ENCODE data around the gene PRKCQ.

The PRKCQ gene

GRCh38 chr10:6492896-6493295 is 87.2 kb downstream of the PRKCQ start:
- TF ChIP-seq POLR2AphosphoS5 (IDR thresholded peaks at IDR 0.05; ENCODE audit: low read depth) (no peak), GABPA (IDR thresholded peaks at IDR 0.05; ENCODE audit: low read depth) (no peak), CTCF (IDR thresholded peaks at IDR 0.05; ENCODE audit: insufficient read depth, low read length) (no peak), REST (IDR thresholded peaks at IDR 0.05; ENCODE audit: insufficient replicate concordance, low read depth) (no peak), SPI1 (IDR thresholded peaks at IDR 0.05; ENCODE audit: borderline replicate concordance, low read depth) (no peak)
- no peak for DNase-seq (ENCODE audit: low read depth in 1 of 2, low spot score in 1 of 2)
- Histone ChIP-seq H3K4me3 (replicated peaks; ENCODE audit: insufficient read depth, low read length) (no peak overlapping the region), H3K27me3 (ENCODE audit: insufficient read depth, poor library complexity, severe bottlenecking) (no peaks in the 10 kb centered on the region), H3K27ac (replicated peaks) (no peak overlapping the region)

DNA sequence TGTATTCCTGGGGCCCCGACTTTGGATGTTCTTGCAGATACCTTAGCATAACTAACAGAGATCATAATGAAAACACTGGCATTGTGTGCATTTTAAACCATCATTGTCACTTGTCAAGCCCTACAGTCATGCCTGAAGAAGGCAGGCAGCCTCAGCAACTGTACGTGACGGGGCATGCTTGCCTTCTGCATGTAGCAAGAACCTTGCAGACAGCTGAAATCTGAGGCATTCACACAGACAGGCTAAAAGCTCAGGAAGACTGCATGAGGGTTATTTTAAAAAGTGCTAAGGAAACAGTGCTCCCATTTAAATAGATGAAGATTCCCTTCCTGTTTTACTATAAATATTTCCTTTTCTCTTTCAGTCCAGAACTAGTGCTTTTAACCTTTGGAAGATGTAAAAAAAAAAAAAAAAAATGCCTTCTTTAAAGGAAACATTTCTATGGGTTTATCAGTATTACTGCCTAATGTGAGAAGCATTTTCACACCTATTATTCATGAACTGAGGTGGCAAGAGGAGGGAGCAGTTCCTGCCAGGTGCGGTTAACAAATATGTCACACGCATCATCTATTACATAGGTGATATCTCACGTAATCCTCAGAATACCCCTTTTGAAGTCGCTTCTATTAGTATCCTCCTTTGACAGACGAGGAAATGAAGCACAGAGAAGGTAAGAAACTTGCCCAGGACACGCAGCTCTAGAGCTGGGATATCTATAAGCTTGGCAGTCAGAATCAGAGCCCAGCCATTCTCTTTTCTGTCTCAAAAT is 88.1 kb downstream of the PRKCQ start:
- no peak for DNase-seq (ENCODE audit: low read depth in 1 of 2, low spot score in 1 of 2)
- no peak for TF ChIP-seq SPI1 (IDR thresholded peaks at IDR 0.05; ENCODE audit: borderline replicate concordance, low read depth)
- Histone ChIP-seq H3K27ac (replicated peaks) (no peak overlapping the region), H3K4me3 (replicated peaks; ENCODE audit: insufficient read depth, low read length) (no peak overlapping the region), H3K27me3 (ENCODE audit: insufficient read depth, poor library complexity, severe bottlenecking) (no peaks in the 10 kb centered on the region)

GRCh38 chr10:6490614-6491013 is 89.5 kb downstream of the PRKCQ start:
- TF ChIP-seq REST (IDR thresholded peaks at IDR 0.05; ENCODE audit: insufficient replicate concordance, low read depth) (no peak), GABPA (IDR thresholded peaks at IDR 0.05; ENCODE audit: low read depth) (no peak), POLR2AphosphoS5 (IDR thresholded peaks at IDR 0.05; ENCODE audit: low read depth) (no peak), SPI1 (IDR thresholded peaks at IDR 0.05; ENCODE audit: borderline replicate concordance, low read depth) (no peak), CTCF (IDR thresholded peaks at IDR 0.05; ENCODE audit: insufficient read depth, low read length) (no peak)
- no peaks in the 10 kb centered on the region for H3K27me3 ChIP-seq (ENCODE audit: insufficient read depth, poor library complexity, severe bottlenecking)
- no peak for DNase-seq (ENCODE audit: low read depth in 1 of 2, low spot score in 1 of 2)
- H3K27ac ChIP-seq (replicated peaks) = no peak overlapping the region
- H3K4me3 ChIP-seq (replicated peaks; ENCODE audit: insufficient read depth, low read length) = no peak overlapping the region

- no peak overlapping the region for H3K4me3 ChIP-seq (replicated peaks; ENCODE audit: insufficient read depth, low read length)
- no peaks in the 10 kb centered on the region for H3K27me3 ChIP-seq (ENCODE audit: insufficient read depth, poor library complexity, severe bottlenecking)
- no peak for DNase-seq (ENCODE audit: low read depth in 1 of 2, low spot score in 1 of 2)
- no peak overlapping the region for H3K27ac ChIP-seq (replicated peaks)
- no peak for TF ChIP-seq REST (IDR thresholded peaks at IDR 0.05; ENCODE audit: insufficient replicate concordance, low read depth)
- TF ChIP-seq SPI1 (IDR thresholded peaks at IDR 0.05; ENCODE audit: borderline replicate concordance, low read depth) = no peak
- TF ChIP-seq GABPA (IDR thresholded peaks at IDR 0.05; ENCODE audit: low read depth) = no peak
- no peak for TF ChIP-seq CTCF (IDR thresholded peaks at IDR 0.05; ENCODE audit: insufficient read depth, low read length)
- no peak for TF ChIP-seq POLR2AphosphoS5 (IDR thresholded peaks at IDR 0.05; ENCODE audit: low read depth)
These were observed 92.2 kb downstream of the PRKCQ start for GRCh38 chr10:6487920-6488319.

All from HL-60 (cell line).